Islet of Langerhans (tissue), 1 donor: ENCODE data around the gene SRGAP2.
"Not testable (repeated sequence)": the region's sequence is repeated elsewhere in the genome, so short reads cannot be mapped to it uniquely, and the experiment has no call there.

Experiments
- FAIRE-seq: peaks from one replicate; lab custom pipeline; 2011; peaks lifted over from hg19 to GRCh38; lab: Jason Lieb, UNC

SRGAP2 gene

GRCh38 chr1:206203364-206204158, at the start of gene SRGAP2:
TSS of gene SRGAP2 (plus strand) at chr1:206203541. CDS start at chr1:206205971, 2,430 bp downstream.
- not testable (repeated sequence) for FAIRE-seq

DNA sequence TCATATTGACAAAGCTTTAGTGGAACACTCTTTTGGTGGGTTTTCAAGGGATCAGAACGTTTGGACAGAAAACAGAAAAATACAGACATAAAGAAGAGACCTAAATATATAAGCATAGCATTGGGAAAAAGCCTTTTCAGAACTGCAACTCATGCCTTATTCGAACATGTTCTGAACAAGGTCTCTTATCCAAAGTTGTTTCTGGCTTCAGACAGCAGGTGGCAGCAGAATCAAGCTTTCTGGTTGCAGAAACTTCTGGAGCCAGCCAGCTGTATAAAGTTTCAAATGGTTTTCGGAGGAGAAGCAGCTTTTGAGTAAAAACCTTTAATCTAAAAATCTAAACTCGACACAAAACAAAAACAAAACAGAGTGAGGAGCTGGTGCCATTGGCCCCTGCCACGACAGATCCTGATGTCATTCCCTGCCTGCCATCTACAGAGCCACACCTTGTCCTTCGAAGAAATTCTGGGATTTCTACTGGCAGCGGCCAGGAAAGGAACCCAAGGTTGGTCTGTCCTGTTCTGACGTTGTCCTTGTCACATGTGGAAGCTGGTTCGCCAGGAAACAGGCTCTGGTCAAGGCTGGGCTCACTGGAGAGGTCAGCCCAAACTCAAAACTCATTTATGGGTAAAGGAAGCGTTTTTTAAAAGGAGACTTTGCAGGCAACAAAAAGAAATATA, 35.9 kb upstream of the SRGAP2 start:
- FAIRE-seq: not testable (repeated sequence)

DNA sequence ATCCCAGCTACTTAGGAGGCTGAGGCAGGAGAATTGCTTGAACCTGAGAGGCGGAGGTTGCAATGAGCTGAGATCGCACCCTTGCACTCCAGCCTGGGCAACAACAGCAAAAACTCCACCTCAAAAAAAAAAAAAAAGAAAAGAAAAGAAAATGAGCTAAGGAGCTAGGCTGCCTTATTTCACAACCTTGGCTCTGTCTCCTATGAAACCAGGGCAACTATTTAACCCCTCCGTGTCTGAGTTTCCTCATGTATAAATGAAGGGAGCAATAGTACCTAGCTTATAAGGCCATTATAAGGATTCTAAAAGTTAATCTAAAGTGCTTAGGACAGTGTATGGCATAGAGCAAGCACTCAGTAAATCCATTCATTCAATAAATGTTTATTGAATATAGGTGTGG, 33.5 kb upstream of the SRGAP2 start:
- not testable (repeated sequence) for FAIRE-seq

DNA sequence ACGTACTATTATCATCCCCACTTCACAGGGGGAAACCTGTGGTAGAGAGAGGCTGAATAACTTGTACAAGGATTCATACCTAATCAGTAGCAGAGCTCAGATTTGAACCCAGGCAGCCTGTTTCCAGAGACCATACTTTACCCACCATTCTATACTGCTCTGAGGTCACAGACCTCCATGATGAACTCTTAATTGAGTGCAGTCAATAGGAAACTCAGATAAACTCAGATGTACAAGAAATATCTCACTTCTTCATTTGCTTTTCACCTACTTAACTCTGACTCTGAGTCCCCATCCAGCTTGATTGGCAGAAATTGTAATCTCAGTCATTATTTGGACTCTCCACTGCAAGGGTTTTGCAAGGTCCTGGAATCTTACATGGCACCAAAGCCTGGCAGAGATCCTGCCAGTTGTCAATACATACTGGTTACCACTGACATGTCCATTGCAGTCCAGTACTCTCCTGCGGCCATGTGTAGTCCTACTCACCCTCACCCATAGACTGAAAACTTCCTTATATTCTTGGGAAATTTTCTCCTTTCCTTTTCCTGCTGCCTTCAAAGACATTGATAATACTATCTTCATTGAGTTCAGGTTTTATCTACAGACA, 30.1 kb upstream of the SRGAP2 start:
- FAIRE-seq: not testable (repeated sequence)

- FAIRE-seq: not testable (repeated sequence)
These were observed 29.0 kb upstream of the SRGAP2 start for GRCh38 chr1:206174182-206174868.

DNA sequence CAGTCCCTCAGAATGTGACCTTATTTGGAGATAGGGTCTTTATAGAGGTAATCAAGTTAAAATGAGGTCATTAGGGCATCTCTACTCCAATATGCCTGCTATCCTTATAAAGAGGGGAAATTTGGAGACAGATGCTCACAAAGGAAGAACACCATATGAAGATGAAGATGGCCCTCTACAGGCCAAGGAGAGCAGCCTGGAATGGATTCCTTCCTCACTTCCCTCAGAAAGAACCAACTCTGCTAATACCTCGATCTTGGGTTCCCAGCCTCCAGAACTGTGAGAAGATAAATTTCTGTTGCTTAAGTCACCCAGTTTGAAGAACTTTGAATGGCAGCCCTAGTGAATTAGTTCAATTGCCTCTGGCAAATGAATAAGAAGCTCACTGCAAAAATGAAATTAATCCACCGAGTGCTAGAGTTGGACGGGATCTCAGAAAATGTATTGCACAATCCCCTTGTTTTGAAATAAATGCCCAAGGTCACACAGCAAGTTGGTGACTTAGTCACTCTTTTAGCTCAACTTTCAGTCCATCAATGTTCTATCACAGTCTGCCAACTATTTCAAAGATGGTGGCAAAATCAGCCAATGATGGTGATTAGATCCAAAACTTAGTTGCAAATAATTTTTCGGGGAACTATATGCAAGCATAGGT, 27.8 kb upstream of the SRGAP2 start:
- FAIRE-seq: not testable (repeated sequence)

DNA sequence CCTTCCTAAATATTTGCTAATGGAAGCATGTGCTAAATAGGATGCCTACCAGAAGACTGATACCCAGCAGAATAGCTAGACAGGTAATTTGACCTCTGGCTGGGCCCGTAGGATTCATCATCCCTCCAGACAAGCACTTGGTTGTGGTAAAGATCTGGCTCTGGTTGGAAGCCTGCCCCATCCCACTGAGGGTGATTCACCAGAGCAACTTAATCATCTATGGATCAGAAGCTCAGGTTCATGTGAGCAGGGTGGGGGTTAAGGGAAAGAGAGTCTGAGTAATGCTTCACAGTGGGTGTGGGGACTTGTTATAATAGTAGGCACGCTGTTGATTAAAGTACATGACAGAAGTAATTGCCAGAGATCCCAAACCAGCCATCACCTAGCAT, 27.2 kb upstream of the SRGAP2 start:
- not testable (repeated sequence) for FAIRE-seq

DNA sequence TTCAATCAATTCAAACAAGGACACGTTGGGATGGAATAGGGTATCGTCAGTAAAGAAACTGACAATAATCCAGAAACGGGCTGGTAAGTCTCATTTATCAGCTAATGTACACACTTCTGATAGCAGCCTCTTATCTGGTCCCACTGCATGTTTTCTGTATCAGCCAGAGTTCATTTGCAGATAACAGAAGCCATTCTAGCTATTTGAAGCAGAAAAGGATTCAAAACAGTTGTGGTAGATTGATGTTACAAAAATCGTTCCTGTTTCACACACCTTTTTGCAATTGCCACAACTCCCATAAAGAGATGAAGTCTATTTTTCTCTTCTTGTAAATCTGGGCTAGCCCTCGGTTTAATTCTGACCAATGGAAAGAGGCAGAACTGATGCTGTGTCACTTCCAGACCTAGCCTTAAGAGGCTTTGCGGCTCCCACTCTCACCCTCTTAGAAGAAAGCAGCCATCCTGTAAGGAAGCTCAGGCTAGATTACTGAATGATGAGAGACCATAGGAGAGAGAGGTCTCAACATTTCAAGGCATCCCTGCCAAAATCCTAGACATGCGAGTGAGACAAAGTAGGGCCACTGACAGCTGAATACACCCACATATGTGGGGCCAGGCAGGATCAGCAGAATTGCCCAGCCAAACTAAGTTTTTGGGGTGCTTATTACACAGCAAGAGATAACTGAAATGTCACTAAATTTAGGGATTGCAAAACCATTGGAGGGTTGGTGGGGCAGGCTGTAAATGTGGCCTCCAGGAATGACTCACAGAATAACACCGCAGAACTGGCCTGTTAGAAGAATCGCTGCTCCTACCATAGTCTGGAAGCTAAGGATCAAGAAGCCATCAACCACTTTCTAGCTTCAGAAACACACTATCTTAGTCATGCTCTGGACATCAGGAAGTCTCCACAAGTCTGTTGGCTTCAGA, 25.0 kb upstream of the SRGAP2 start:
- not testable (repeated sequence) for FAIRE-seq

DNA sequence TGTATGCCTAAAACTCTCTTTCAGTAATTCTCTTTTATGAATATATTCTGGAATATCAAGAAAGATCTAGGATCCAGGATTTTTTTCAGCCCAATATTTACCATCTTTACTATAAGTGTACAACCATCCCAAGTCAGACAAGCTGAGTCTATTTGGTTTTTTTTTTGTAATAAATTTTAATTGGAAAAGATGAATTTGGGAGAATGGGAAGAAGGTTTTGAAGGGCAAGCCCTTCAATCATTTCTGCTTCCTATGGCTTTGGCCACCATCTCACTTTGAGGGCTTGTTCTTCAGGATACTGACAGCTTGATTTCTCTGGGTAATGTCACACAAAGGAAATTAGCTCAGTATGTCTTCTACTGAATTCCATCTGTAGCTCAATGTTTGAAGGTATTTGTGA, 23.7 kb upstream of the SRGAP2 start:
- FAIRE-seq: not testable (repeated sequence)

- FAIRE-seq: not testable (repeated sequence)
These were observed 20.7 kb upstream of the SRGAP2 start for GRCh38 chr1:206182368-206183317.

GRCh38 chr1:206183788-206184187, 19.6 kb upstream of the SRGAP2 start:
- FAIRE-seq: not testable (repeated sequence)

DNA sequence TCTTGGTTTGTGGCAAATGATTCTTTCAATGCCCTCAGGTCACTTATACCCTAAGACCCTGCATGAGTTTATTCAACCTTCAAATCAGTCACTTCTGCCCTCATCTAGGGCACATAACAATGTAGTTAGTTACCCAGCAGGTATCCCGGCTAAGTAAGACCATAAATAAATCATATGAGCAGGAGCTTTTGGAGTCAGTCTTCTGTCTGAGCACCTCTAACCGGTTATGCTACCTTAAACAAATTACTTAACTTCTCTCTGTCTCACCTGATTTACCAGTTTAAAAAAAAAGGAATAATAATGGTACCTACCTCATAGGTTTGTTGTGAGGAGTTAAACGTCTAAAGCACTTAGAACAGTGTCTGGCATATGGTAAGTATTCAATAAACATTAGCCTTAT, 17.6 kb upstream of the SRGAP2 start:
- FAIRE-seq: not testable (repeated sequence)

GRCh38 chr1:206186826-206187225, 16.5 kb upstream of the SRGAP2 start:
- FAIRE-seq: not testable (repeated sequence)

DNA sequence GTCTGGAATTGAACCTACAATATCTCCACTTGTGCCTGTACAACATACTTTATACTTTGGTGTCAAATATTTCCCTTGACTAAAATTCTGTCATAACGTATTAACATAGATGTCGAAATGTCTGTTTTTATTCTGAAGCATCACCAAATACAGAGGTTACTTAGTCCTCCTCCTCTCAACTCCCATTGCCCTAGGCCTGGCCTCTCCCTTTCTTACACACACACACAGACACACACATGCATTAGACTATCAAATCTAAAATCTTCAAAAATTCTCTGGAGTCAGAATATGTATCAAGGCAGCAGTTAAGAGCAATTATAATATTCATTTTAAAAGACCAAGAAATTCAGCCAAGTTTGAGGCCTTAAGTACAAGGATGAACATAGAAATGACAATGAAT, 8.2 kb upstream of the SRGAP2 start:
- not testable (repeated sequence) for FAIRE-seq

DNA sequence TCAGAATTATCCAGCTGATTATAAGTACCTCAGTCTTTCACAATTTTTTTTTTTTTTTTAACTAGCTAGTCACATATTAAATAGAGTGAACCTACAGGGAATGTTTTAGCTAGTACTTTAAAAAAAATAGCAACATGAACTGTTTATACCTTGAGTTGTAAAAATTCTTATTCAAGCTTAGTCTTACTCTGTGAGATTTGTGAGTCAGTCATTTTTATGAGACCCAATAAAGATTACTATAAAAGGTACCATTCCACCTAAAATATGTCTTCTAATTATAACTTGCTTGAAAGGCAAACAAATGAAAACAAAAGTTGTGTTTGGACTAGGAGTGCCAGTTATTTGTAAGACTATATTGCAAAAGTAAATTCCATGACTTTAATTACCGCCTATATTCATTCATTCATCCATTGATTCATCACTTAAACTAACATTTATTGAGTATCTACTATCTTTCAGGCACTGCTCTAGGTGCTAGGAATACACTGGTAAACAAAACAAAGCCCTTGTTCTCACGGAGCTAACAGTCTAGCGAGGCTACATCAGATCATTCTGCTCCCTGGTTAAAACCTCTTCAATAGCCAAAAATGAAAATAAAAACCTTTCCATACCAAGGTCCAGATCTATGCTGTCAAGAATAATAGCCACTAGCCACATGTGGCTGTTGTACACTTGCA, 6.5 kb upstream of the SRGAP2 start:
- FAIRE-seq: not testable (repeated sequence)

GRCh38 chr1:206202789-206203363, 465 bp upstream of the SRGAP2 start, which contains the start of gene FAM72A:
TSS of gene FAM72A (minus strand) at chr1:206202839. CDS start at chr1:206202025, 814 bp downstream.
- not testable (repeated sequence) for FAIRE-seq

- not testable (repeated sequence) for FAIRE-seq
These were observed 794 bp downstream of the SRGAP2 start for GRCh38 chr1:206204159-206204511.

DNA sequence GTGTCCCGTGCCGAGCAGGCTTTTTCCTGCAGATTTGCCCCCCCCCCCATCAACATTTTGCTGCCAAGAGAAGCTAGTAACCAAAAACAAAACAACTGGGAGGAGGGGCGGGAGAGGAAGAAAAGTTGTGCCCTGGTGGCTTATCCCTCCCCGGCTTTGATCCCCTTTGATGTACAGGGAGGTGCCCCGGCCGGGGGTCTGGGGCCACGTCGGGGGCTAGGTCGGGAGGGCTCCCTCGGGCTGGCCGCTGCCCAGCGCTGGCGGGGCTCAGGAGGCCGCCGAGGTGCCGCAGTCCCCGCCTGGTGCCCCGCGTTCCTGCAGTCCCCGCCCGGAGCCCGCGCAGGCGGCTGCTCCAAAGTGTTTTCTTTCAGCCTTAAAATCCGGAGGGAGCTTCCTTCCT, 1.5 kb downstream of the SRGAP2 start:
- FAIRE-seq: not testable (repeated sequence)

DNA sequence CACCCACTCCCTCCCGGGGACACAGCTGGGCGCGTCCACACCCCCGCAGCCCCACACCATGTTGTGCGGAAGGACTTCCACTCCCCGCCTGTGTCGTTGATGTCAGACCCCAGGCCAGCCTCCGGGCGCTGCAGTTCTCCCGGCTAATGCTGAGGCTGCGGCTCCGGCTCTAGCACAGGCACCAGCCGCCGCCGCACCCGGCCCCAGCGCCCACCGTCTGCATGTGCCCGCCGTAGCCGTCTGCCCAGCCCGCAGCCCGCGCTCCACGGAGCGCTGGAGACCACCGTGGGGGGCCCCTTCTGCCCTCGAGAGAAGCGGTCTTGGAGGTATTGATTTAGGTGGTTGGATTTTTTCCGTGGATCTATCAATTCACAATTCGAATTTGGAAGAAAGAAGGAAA, 2.2 kb downstream of the SRGAP2 start:
- FAIRE-seq: not testable (repeated sequence)
